T-cell (primary cell): Measurements from ENCODE around the gene TMEM131L. TPM values are rescaled to one million over a fixed set of nuclear protein-coding genes. Genes with fewer than 3 reads are reported as not detected.

ENCODE experiments used
- ATAC-seq, 4 experiments: fragments of 200-7000 bp in 3 of 4; fragments of 150-1000 bp in 1 of 4; cut with Tn5 transposase; replicated peaks in 1 of 4; 1 replicate in 3 of 4; 2 replicates in 1 of 4; pipeline ENCODE4 v1.10.0; 2021; ENCODE audit warnings: moderate library complexity in 3 of 4, mild to moderate bottlenecking in 2 of 4, moderate number of reproducible peaks in 1 of 4
- CTCF ChIA-PET, 2 donors: fragments of 300-600 bp; sonication (Branson Sonifier 250); formaldehyde crosslinking; loops; one replicate each; lab custom pipeline; 2022; ENCODE audit warnings: antibody characterized with exemption in 2 of 2; lab: Charles Lee
- POLR2A ChIA-PET, 2 donors: fragments of 300-600 bp; sonication (Branson Sonifier 250); formaldehyde crosslinking; loops; one replicate each; lab custom pipeline; 2022; ENCODE audit warnings: antibody characterized with exemption in 2 of 2; lab: Charles Lee
- DNase-seq, 35 experiments: peaks; one replicate each; pipeline versions ENCODE4 v3.0.0 to v3.0.0-alpha.2; 2013 to 2023
- H3K27ac ChIP-seq: one replicate; pipeline ENCODE4 v1.5.1; 2013; ENCODE audit warnings: low read length
- H3K27me3 ChIP-seq, 2 experiments: replicated peaks in 1 of 2; 1 replicate in 1 of 2; 2 replicates in 1 of 2; pipeline versions ENCODE4 v1.6.1 to v1.7.0; 2013; ENCODE audit warnings: low read length in 1 of 2, mixed read lengths in 1 of 2; ENCODE audit not compliant: control insufficient read depth in 2 of 2, insufficient read depth in 2 of 2; ENCODE audit errors: extremely low read depth in 1 of 2
- H3K36me3 ChIP-seq, 2 donors: 1 replicate in 1 of 2; 2 replicates in 1 of 2; pipeline versions ENCODE4 v1.6.1 to v1.7.0; 2013; ENCODE audit warnings: low read length in 1 of 2; ENCODE audit not compliant: control insufficient read depth in 2 of 2, insufficient read depth in 1 of 2; ENCODE audit errors: extremely low read depth in 1 of 2
- H3K4me1 ChIP-seq, 2 experiments: 1 replicate in 1 of 2; 2 replicates in 1 of 2; pipeline versions ENCODE4 v1.6.1 to v1.7.0; 2013; ENCODE audit warnings: low read length in 2 of 2, mixed read lengths in 1 of 2; ENCODE audit not compliant: insufficient read depth in 2 of 2, control insufficient read depth in 1 of 2; ENCODE audit errors: extremely low read depth in 1 of 2
- H3K4me3 ChIP-seq, 2 donors: 1 replicate in 1 of 2; 2 replicates in 1 of 2; pipeline versions ENCODE4 v1.5.1 to v1.7.0; 2013; ENCODE audit warnings: mild to moderate bottlenecking in 2 of 2, low read length in 1 of 2, moderate library complexity in 1 of 2; ENCODE audit not compliant: control insufficient read depth in 1 of 2; ENCODE audit errors: extremely low read depth in 1 of 2
- H3K9me3 ChIP-seq: 2 replicates; pipeline ENCODE4 v1.7.0; 2013
- H3K27ac Mint-ChIP-seq, 2 donors: one replicate each; pipeline ENCODE4 v1.8.0; 2020 to 2021; ENCODE audit warnings: mild to moderate bottlenecking in 2 of 2, mixed read lengths in 2 of 2
- H3K27me3 Mint-ChIP-seq, 2 donors: one replicate each; pipeline ENCODE4 v1.8.0; 2021 to 2022; ENCODE audit warnings: mixed read lengths in 2 of 2
- H3K36me3 Mint-ChIP-seq: one replicate; pipeline ENCODE4 v1.8.0; 2021; ENCODE audit warnings: mixed read lengths
- H3K4me1 Mint-ChIP-seq, 3 donors: one replicate each; pipeline ENCODE4 v1.8.0; 2020 to 2022; ENCODE audit warnings: mixed read lengths in 3 of 3, mild to moderate bottlenecking in 1 of 3
- H3K4me3 Mint-ChIP-seq, 3 donors: one replicate each; pipeline ENCODE4 v1.8.0; 2020 to 2022; ENCODE audit warnings: mild to moderate bottlenecking in 3 of 3, mixed read lengths in 3 of 3, moderate library complexity in 3 of 3
- H3K9me3 Mint-ChIP-seq, 3 donors: one replicate each; pipeline ENCODE4 v1.8.0; 2020 to 2022; ENCODE audit warnings: mixed read lengths in 3 of 3
- WGBS: methylation state at CpG from one replicate; pipeline ENCODE4 v1.1.5; 2013; ENCODE audit warnings: missing lambda C conversion rate; ENCODE audit not compliant: insufficient coverage; 5-methylcytosine and 5-hydroxymethylcytosine counted together
- total RNA-seq, 35 experiments: library from RNA in 6 of 35; stranded (reverse) in 6 of 35; fragments of 120-200 nt in 1 of 35; gene quantifications; one replicate each; pipeline versions ENCODE4 v1.2.1 to v1.2.4 and lab custom pipeline; 2013 to 2026

The TMEM131L gene
- total RNA-seq, 5 donors from 2014 or later (not counting 1 experiment from before 2014, with no cell fraction given) = 60.7 to 115 (median 72.6) TPM

DNA sequence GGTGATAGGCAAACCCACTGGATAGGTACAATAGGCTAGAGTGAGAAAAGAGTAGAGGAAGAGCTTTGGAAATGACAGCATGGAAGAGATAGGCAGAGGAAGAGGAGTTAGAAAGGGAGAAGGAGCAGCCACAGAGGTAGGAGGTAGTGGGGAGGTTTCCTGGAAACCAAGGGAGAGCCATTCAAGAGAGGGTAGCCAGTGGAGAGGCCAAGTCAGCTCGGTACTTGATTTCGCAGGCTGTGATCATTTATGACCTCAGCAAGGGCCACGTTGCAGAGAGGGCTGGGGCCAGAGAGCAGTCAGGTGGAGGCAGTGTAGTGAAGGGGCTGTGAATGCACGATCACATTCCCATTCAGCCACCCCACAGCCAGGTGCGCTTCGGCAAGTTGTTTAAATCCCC is 76.0 kb downstream of the TMEM131L start:
- peaks cover 22 to 59% of the 10 kb centered on the region in 2 experiments for H3K4me1 ChIP-seq
- DNase-seq (no peak), ATAC-seq (no peak)
- no peaks in the 10 kb centered on the region for H3K9me3 Mint-ChIP-seq
- peaks cover 24% of the 10 kb centered on the region for H3K36me3 Mint-ChIP-seq
- WGBS = no CpG with 5 or more reads among the region's 6 CpGs
- ChIA-PET CTCF (no interaction called here), POLR2A (no interaction called here)
- H3K27ac Mint-ChIP-seq = peak overlapping the region; percentile 19 to 36
- peaks cover 0 to 23% of the 10 kb centered on the region in 2 donors for H3K36me3 ChIP-seq
- no peaks in the 10 kb centered on the region for H3K27me3 ChIP-seq
- H3K27me3 Mint-ChIP-seq = no peaks in the 10 kb centered on the region
- no peaks in the 10 kb centered on the region for H3K9me3 ChIP-seq
- H3K4me3 Mint-ChIP-seq = peak overlapping the region in 1 of 3 donors; percentile 38
- H3K4me1 Mint-ChIP-seq = peaks cover 73 to 88% (median 83%) of the 10 kb centered on the region in 3 donors
- peak overlapping the region; percentile 20 for H3K27ac ChIP-seq
- H3K4me3 ChIP-seq = no peak overlapping the region

GRCh38 chr4:153542834-153543233 is 76.7 kb downstream of the TMEM131L start:
- Histone ChIP-seq H3K4me1 (peaks cover 17 to 57% of the 10 kb centered on the region in 2 experiments), H3K36me3 (peaks cover 0 to 19% of the 10 kb centered on the region in 2 donors), H3K27me3 (no peaks in the 10 kb centered on the region), H3K27ac (no peak overlapping the region), H3K9me3 (no peaks in the 10 kb centered on the region), H3K4me3 (no peak overlapping the region)
- H3K4me1 Mint-ChIP-seq = peaks cover 75 to 88% (median 82%) of the 10 kb centered on the region in 3 donors
- peak overlapping the region in 1 of 3 donors; percentile 38 for H3K4me3 Mint-ChIP-seq
- no peaks in the 10 kb centered on the region for H3K9me3 Mint-ChIP-seq
- 100% methylated on average over 5 of the region's 6 CpGs for WGBS
- CTCF ChIA-PET = interaction anchor here (0.9 to 1.0 kb wide), 2 partner anchors 9 to 31 kb away, joined by 3 read pairs; no protein-coding TSS in a partner anchor
- H3K36me3 Mint-ChIP-seq = peaks cover 22% of the 10 kb centered on the region
- ATAC-seq (no peak), DNase-seq (peak in 2 of 35 experiments; percentile 16 to 31)
- H3K27ac Mint-ChIP-seq = peak overlapping the region; percentile 1 to 32
- H3K27me3 Mint-ChIP-seq = no peaks in the 10 kb centered on the region
- POLR2A ChIA-PET = interaction anchor here in 1 of 2 donors (0.6 to 1.1 kb wide), 2 partner anchors 8 to 169 kb away, joined by 3 read pairs; no protein-coding TSS in a partner anchor

DNA sequence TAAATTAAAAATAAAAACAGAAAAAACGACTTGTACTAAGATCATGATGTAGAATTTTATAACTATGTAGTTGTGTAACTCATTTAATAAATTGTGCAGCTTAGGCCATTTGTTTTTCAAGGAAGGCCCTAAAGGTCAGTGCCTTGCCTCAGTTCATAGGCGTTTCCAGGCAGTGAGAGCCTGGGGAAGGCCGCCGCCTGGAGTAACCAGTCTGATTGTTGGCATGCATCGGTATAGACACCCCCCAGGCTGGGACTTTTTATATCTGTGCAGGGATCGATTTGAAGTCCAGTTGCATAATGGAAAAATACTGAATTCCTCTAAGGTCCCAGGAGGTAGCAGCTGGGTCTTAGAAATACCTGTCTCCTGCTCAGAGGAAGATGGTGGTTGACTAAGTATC is 77.2 kb downstream of the TMEM131L start:
- POLR2A ChIA-PET = interaction anchor here in 1 of 2 donors (0.6 to 1.1 kb wide), 2 partner anchors 8 to 170 kb away, joined by 3 read pairs; no protein-coding TSS in a partner anchor
- Mint-ChIP-seq H3K27me3 (no peaks in the 10 kb centered on the region), H3K4me1 (peaks cover 72 to 86% (median 81%) of the 10 kb centered on the region in 3 donors), H3K27ac (no peak overlapping the region), H3K4me3 (no peak overlapping the region), H3K36me3 (peaks cover 20% of the 10 kb centered on the region), H3K9me3 (no peaks in the 10 kb centered on the region)
- H3K4me3 ChIP-seq = no peak overlapping the region
- no peaks in the 10 kb centered on the region for H3K27me3 ChIP-seq
- no peak for DNase-seq
- H3K36me3 ChIP-seq = peaks cover 0 to 21% of the 10 kb centered on the region in 2 donors
- peaks cover 15 to 57% of the 10 kb centered on the region in 2 experiments for H3K4me1 ChIP-seq
- whole genome bisulfite sequencing = 96% methylated on average over 4 of the region's 6 CpGs
- ATAC-seq = no peak
- H3K9me3 ChIP-seq = no peaks in the 10 kb centered on the region
- CTCF ChIA-PET = interaction anchor here (0.9 to 1.3 kb wide), 3 partner anchors 9 to 31 kb away, joined by 3 read pairs; no protein-coding TSS in a partner anchor
- no peak overlapping the region for H3K27ac ChIP-seq

- DNase-seq (no peak), ATAC-seq (no peak)
- H3K4me3 ChIP-seq = no peak overlapping the region
- ChIA-PET CTCF (interaction anchor here (0.8 to 1.9 kb wide), 3 partner anchors 11 to 90 kb away, joined by 3 to 7 read pairs (median 3); no protein-coding TSS in a partner anchor), POLR2A (interaction anchor here (0.5 to 0.9 kb wide), 7 partner anchors 11 to 876 kb away, joined by 3 to 4 read pairs (median 3); no protein-coding TSS in a partner anchor)
- H3K27ac ChIP-seq = no peak overlapping the region
- 100% methylated on average over 1 of the region's 8 CpGs for WGBS
- Mint-ChIP-seq H3K27me3 (no peaks in the 10 kb centered on the region), H3K4me3 (no peak overlapping the region), H3K4me1 (peaks cover 71 to 80% (median 72%) of the 10 kb centered on the region in 3 donors), H3K9me3 (no peaks in the 10 kb centered on the region), H3K36me3 (peaks cover 18% of the 10 kb centered on the region), H3K27ac (no peak overlapping the region)
- no peaks in the 10 kb centered on the region for H3K27me3 ChIP-seq
- no peaks in the 10 kb centered on the region for H3K9me3 ChIP-seq
- H3K4me1 ChIP-seq = peaks cover 2 to 49% of the 10 kb centered on the region in 2 experiments
- H3K36me3 ChIP-seq = peaks cover 0 to 21% of the 10 kb centered on the region in 2 donors
Observed at GRCh38 chr4:153545822-153546221, 79.7 kb downstream of the TMEM131L start.

- H3K27me3 ChIP-seq = no peaks in the 10 kb centered on the region
- H3K27ac Mint-ChIP-seq = no peak overlapping the region
Observed at GRCh38 chr4:153546280-153546679, 80.1 kb downstream of the TMEM131L start.

GRCh38 chr4:153547520-153547919 is 81.4 kb downstream of the TMEM131L start:
- H3K9me3 ChIP-seq = no peaks in the 10 kb centered on the region
- no peak overlapping the region for H3K27ac ChIP-seq
- peaks cover 56 to 68% (median 59%) of the 10 kb centered on the region in 3 donors for H3K4me1 Mint-ChIP-seq
- no peak overlapping the region for H3K4me3 ChIP-seq
- H3K36me3 Mint-ChIP-seq = peaks cover 14% of the 10 kb centered on the region
- ChIA-PET CTCF (interaction anchor here (0.5 to 1.0 kb wide), 3 partner anchors 82 to 117 kb away, joined by 3 to 4 read pairs (median 3); no protein-coding TSS in a partner anchor), POLR2A (interaction anchor here in 1 of 2 donors (0.5 to 1.0 kb wide), 3 partner anchors 37 to 82 kb away, joined by 3 read pairs; no protein-coding TSS in a partner anchor)
- peaks cover 2 to 34% of the 10 kb centered on the region in 2 experiments for H3K4me1 ChIP-seq
- no peaks in the 10 kb centered on the region for H3K9me3 Mint-ChIP-seq
- H3K27ac Mint-ChIP-seq = peak overlapping the region in 1 of 2 donors; percentile 69
- ATAC-seq = no peak
- H3K36me3 ChIP-seq = peaks cover 0 to 25% of the 10 kb centered on the region in 2 donors
- no peaks in the 10 kb centered on the region for H3K27me3 ChIP-seq
- WGBS = 100% methylated on average over 1 of the region's 5 CpGs
- no peaks in the 10 kb centered on the region for H3K27me3 Mint-ChIP-seq
- DNase-seq = no peak
- H3K4me3 Mint-ChIP-seq = no peak overlapping the region

More at GRCh38 chr4:153546280-153546679, 80.1 kb downstream of the TMEM131L start:
- H3K27me3 Mint-ChIP-seq = no peaks in the 10 kb centered on the region
- ChIA-PET POLR2A (interaction anchor here (0.5 to 0.6 kb wide), 4 partner anchors 11 to 877 kb away, joined by 3 to 4 read pairs (median 3); no protein-coding TSS in a partner anchor), CTCF (interaction anchor here (0.5 to 1.9 kb wide), 5 partner anchors 12 to 89 kb away, joined by 3 to 7 read pairs (median 3); no protein-coding TSS in a partner anchor)
- Histone ChIP-seq H3K9me3 (no peaks in the 10 kb centered on the region), H3K27ac (no peak overlapping the region), H3K4me1 (peaks cover 2 to 46% of the 10 kb centered on the region in 2 experiments), H3K36me3 (peaks cover 0 to 21% of the 10 kb centered on the region in 2 donors), H3K4me3 (no peak overlapping the region)
- H3K4me3 Mint-ChIP-seq = no peak overlapping the region
- no peak for ATAC-seq
- DNase-seq = no peak
- peaks cover 68 to 79% (median 71%) of the 10 kb centered on the region in 3 donors for H3K4me1 Mint-ChIP-seq
- no peaks in the 10 kb centered on the region for H3K9me3 Mint-ChIP-seq
- 100% methylated on average over 1 of the region's 3 CpGs for WGBS
- H3K36me3 Mint-ChIP-seq = peaks cover 19% of the 10 kb centered on the region
